Nephron (organoid): ENCODE measurements around the gene CCDC91.

Source experiments
- H3K27ac Mint-ChIP-seq, 3 experiments: 2 replicates each; pipeline ENCODE4 v1.8.0; 2020; ENCODE audit warnings: mixed read lengths in 3 of 3, mild to moderate bottlenecking in 2 of 3, moderate library complexity in 1 of 3
- H3K27me3 Mint-ChIP-seq: 2 replicates; pipeline ENCODE4 v1.8.0; 2021; ENCODE audit warnings: low read depth, mild to moderate bottlenecking, moderate library complexity, mixed read lengths
- H3K36me3 Mint-ChIP-seq: 2 replicates; pipeline ENCODE4 v1.8.0; 2020; ENCODE audit warnings: low read depth, mixed read lengths
- H3K4me1 Mint-ChIP-seq: 2 replicates; pipeline ENCODE4 v1.8.0; 2020; ENCODE audit warnings: mixed read lengths
- H3K4me3 Mint-ChIP-seq, 3 experiments: 2 replicates each; pipeline ENCODE4 v1.8.0; 2020; ENCODE audit warnings: mild to moderate bottlenecking in 3 of 3, mixed read lengths in 3 of 3, moderate library complexity in 2 of 3
- H3K9me3 Mint-ChIP-seq: 2 replicates; pipeline ENCODE4 v1.8.0; 2020; ENCODE audit warnings: mixed read lengths
- TF ChIP-seq, protein P1 (sequence below), 3 experiments: fragments of 200-600 bp; sonication (generic); IDR thresholded peaks; one replicate each; pipeline ENCODE4 v1.5.0; 2021; ENCODE audit warnings: antibody characterized with exemption in 3 of 3; ENCODE audit not compliant: unreplicated experiment in 3 of 3

Gene CCDC91

DNA sequence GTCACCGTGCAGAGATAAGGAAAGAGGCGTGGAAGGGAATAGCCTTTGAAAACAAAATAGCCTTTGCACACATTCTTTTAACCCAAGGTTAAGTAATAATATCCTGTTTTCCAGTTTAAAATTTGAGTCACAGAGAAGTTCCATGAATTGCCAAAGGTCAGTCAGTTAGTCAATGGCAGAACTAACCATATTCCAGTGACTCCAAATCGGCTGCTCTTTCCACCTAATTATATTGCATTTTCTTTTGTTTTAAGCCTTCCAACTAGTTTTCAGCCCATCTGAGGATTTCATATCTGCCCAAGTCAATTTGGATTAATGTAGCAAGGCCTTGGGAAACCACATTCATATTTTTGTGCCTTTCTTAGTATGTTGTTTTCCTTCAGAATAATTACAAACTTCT, 373.0 kb downstream of the CCDC91 start:
- Mint-ChIP-seq H3K27me3 (no peaks in the 10 kb centered on the region), H3K9me3 (no peaks in the 10 kb centered on the region), H3K36me3 (no peaks in the 10 kb centered on the region), H3K27ac (no peak overlapping the region), H3K4me1 (peaks cover under 1% of the 10 kb centered on the region), H3K4me3 (no peak overlapping the region)
- TF ChIP-seq, protein P1, sequence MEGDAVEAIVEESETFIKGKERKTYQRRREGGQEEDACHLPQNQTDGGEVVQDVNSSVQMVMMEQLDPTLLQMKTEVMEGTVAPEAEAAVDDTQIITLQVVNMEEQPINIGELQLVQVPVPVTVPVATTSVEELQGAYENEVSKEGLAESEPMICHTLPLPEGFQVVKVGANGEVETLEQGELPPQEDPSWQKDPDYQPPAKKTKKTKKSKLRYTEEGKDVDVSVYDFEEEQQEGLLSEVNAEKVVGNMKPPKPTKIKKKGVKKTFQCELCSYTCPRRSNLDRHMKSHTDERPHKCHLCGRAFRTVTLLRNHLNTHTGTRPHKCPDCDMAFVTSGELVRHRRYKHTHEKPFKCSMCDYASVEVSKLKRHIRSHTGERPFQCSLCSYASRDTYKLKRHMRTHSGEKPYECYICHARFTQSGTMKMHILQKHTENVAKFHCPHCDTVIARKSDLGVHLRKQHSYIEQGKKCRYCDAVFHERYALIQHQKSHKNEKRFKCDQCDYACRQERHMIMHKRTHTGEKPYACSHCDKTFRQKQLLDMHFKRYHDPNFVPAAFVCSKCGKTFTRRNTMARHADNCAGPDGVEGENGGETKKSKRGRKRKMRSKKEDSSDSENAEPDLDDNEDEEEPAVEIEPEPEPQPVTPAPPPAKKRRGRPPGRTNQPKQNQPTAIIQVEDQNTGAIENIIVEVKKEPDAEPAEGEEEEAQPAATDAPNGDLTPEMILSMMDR (IDR thresholded peaks at IDR 0.05; ENCODE audit: unreplicated experiment in 3 of 3) = no peak

DNA sequence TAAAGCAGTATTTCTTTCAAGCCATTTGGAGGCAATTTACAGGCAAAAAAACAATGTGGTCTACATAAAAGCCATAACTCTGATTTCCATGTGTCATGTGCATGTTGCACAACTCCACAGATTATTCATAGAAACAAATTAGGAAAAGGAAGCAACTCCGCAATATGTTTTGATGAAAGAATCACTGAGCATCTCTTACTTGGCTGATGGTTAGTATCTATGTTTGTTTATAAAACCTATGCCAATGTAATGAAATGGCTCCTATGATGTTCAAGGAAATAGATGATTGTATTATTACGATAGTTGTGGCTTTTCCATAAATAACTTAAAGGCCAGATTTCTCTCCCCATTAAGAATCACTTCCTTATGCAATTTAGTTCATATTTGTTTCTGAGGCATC, 373.7 kb downstream of the CCDC91 start:
- TF ChIP-seq, protein P1 (IDR thresholded peaks at IDR 0.05; ENCODE audit: unreplicated experiment in 3 of 3) = no peak
- no peaks in the 10 kb centered on the region for H3K36me3 Mint-ChIP-seq
- no peaks in the 10 kb centered on the region for H3K9me3 Mint-ChIP-seq
- H3K4me3 Mint-ChIP-seq = no peak overlapping the region
- H3K27me3 Mint-ChIP-seq = no peaks in the 10 kb centered on the region
- H3K4me1 Mint-ChIP-seq = peaks cover 5% of the 10 kb centered on the region
- H3K27ac Mint-ChIP-seq = no peak overlapping the region

DNA sequence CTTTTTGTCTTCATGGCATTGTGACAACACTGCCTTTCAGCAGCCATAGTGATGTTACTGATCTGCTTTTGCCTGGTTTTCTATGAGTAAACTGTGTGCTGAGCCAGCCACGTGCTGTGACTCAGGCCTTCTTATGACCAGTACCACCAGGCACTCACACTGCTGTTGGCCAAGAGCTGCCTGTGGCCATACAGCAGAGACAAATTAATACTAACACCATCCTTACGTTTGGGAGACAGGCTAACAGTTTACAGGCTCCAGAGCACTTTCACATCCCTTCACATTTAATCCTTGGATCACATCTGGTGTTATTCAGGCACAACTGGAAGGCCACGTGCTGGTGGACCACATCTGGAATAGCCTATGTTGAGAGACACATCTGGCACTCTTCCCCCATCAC, 377.9 kb downstream of the CCDC91 start:
- TF ChIP-seq, protein P1 (IDR thresholded peaks at IDR 0.05; ENCODE audit: unreplicated experiment in 3 of 3) = no peak

DNA sequence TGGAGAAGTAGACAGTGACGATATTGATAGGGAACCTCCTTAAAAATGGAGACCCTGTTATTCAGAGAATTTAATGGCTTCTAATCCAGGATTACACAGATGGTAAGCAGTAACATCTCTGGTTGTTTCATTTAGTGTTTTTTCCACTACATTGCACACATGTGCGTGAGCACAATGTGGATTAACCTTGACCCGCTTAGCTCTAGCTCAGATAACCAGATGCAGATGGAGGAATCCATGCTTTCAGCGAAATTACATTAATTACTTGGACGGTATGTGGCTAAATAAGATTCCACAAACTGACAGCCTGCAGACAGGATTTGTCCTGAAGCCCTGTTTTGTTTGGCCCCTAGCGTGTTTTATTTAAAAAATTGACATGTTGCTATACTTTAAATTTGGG, 378.4 kb downstream of the CCDC91 start:
- Mint-ChIP-seq H3K27ac (no peak overlapping the region), H3K4me3 (no peak overlapping the region), H3K27me3 (no peaks in the 10 kb centered on the region), H3K9me3 (peaks cover 3% of the 10 kb centered on the region), H3K36me3 (no peaks in the 10 kb centered on the region), H3K4me1 (peaks cover 5% of the 10 kb centered on the region)
- TF ChIP-seq, protein P1 (IDR thresholded peaks at IDR 0.05; ENCODE audit: unreplicated experiment in 3 of 3) = no peak

More for the DNA sequence above, 377.9 kb downstream of the CCDC91 start:
- Mint-ChIP-seq H3K36me3 (no peaks in the 10 kb centered on the region), H3K27ac (no peak overlapping the region), H3K27me3 (no peaks in the 10 kb centered on the region), H3K4me1 (peaks cover 5% of the 10 kb centered on the region), H3K9me3 (peaks cover 3% of the 10 kb centered on the region), H3K4me3 (no peak overlapping the region)

DNA sequence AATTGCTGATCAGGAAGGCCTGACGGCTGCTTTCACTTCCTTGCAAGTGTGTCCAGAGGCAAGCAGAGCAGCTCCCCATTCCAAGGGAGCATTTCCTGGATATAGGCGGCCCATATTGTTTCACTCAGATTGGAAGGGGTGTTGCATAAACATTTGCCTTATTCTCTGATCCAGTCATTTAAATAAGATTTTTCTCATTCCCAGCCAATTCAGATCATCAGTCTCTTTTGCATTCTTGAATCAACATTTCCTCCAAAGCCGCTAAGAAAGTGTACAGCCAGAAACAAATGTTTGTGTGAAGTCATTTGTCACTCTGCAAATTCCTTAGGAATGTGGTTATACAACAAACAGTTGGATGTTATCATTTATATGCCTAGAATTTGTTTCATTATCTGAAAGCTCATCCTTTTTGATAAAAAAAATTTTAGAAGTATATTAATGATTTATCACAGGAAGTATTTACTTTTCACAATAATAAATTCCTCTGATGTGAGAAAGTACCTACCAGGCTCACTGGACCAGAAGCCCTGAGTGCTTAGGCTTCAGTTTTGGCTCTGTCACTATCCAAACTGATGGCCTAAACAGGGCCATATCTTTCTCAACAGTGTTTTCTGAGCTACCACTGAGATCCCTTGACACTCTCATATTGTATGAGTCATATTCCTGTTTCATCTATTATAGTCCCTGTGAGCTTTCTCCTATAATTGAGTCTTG, 379.6 kb downstream of the CCDC91 start:
- H3K36me3 Mint-ChIP-seq = no peaks in the 10 kb centered on the region
- H3K4me3 Mint-ChIP-seq = no peak overlapping the region
- TF ChIP-seq, protein P1 (IDR thresholded peaks at IDR 0.05; ENCODE audit: unreplicated experiment in 3 of 3) = no peak
- peak overlapping the region; percentile 40 to 65 (median 50) for H3K27ac Mint-ChIP-seq
- H3K9me3 Mint-ChIP-seq = peaks cover 3% of the 10 kb centered on the region
- H3K27me3 Mint-ChIP-seq = no peaks in the 10 kb centered on the region
- H3K4me1 Mint-ChIP-seq = peaks cover 5% of the 10 kb centered on the region

DNA sequence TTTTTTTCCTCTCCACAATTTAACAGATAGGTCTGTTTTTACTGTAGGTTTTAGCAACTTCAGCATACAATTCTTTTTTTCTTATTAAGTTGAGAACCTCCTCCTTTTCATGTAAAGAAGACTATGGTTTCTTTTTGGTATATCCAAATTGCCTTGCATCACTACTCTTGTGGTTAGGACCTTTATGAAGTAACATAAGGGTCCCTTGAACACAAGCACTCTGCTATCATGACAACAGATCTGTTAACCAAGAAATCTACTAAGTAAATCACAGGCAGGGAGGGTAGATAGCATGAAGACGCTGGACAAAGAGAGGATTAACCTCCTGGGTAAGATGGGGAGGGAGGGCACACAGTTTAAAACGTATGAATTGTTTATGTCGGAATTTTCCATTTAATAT, 380.6 kb downstream of the CCDC91 start:
- no peaks in the 10 kb centered on the region for H3K27me3 Mint-ChIP-seq
- H3K4me3 Mint-ChIP-seq = no peak overlapping the region
- no peak overlapping the region for H3K27ac Mint-ChIP-seq
- peaks cover 5% of the 10 kb centered on the region for H3K4me1 Mint-ChIP-seq
- H3K9me3 Mint-ChIP-seq = peaks cover 3% of the 10 kb centered on the region
- TF ChIP-seq, protein P1 (IDR thresholded peaks at IDR 0.05; ENCODE audit: unreplicated experiment in 3 of 3) = no peak
- H3K36me3 Mint-ChIP-seq = no peaks in the 10 kb centered on the region
